ENCODE results near the gene HIPK4. TPM values are rescaled to one million over a fixed set of nuclear protein-coding genes. Genes with fewer than 3 reads are reported as not detected.
A peak's percentile ranks its signal among the peaks of the same experiment; 100 is the strongest.

HIPK4 gene
- total and polyA plus RNA-seq, 9 of the 15 experiments (the other 6 are each of a cell fraction or from before 2014, with no cell fraction given), result 0.06 to 0.09 TPM; not detected in 7

GRCh38 chr19:40433391-40434216 is 43.6 kb upstream of the HIPK4 start (continued):
- TF ChIP-seq TFAP4 (CRISPR knock-in tag; IDR thresholded peaks at IDR 0.05; ENCODE audit: borderline replicate concordance), result peak; percentile 55; the same call in 1 of the 2 replicates
- TF ChIP-seq ZKSCAN1 (IDR thresholded peaks at IDR 0.05; ENCODE audit: low read depth, low read length), result peak; percentile 42; the same call in 1 of the 2 replicates
- 0 out of 2 replicates have a peak, but pooled peaks have one; percentile 49 for TF ChIP-seq FOXJ2 (tag; IDR thresholded peaks at IDR 0.05)
- TF ChIP-seq SAFB (IDR thresholded peaks at IDR 0.05; ENCODE audit: borderline replicate concordance, low read depth, low read length), result 0 out of 2 replicates have a peak, but pooled peaks have one; percentile 18
- peak; percentile 86 for TF ChIP-seq POLR2H (tag; IDR thresholded peaks at IDR 0.05; ENCODE audit: low read depth)
- peak; percentile 7; the same call in 1 of the 2 replicates for TF ChIP-seq CREM (IDR thresholded peaks at IDR 0.05; ENCODE audit: low read depth)
- peak; percentile 63; the same call in 1 of the 2 replicates for TF ChIP-seq ZNF41 (CRISPR knock-in tag; conservative IDR thresholded peaks at IDR 0.05)
- peak; percentile 49 for TF ChIP-seq PKNOX1 (IDR thresholded peaks at IDR 0.05)
- no peak for TF ChIP-seq ZNF197 (CRISPR knock-in tag; IDR thresholded peaks at IDR 0.05; ENCODE audit: low read depth)
- peak; percentile 55 for TF ChIP-seq EGR1 (conservative IDR thresholded peaks at IDR 0.05)
- TF ChIP-seq FOSL1 (tag; conservative IDR thresholded peaks at IDR 0.05), result peak; percentile 39; the same call in 1 of the 2 replicates
- no peak for TF ChIP-seq FOS (IDR thresholded peaks at IDR 0.05; ENCODE audit: extremely low read depth, insufficient read length)
- TF ChIP-seq SMAD4 (CRISPR knock-in tag; conservative IDR thresholded peaks at IDR 0.05), result peak; percentile 82
- TF ChIP-seq ZNF589 (CRISPR knock-in tag; IDR thresholded peaks at IDR 0.05; ENCODE audit: low read depth), result 0 out of 2 replicates have a peak, but pooled peaks have one; percentile 42
- TF ChIP-seq VEZF1 (CRISPR knock-in tag; IDR thresholded peaks at IDR 0.05), result peak; percentile 98
- TF ChIP-seq MAX (CRISPR knock-in tag; IDR thresholded peaks at IDR 0.05), result no peak
- 0 out of 2 replicates have a peak, but pooled peaks have one; percentile 25 for TF ChIP-seq CC2D1A (IDR thresholded peaks at IDR 0.05)
- peak; percentile 87 for TF ChIP-seq CXXC5 (CRISPR knock-in tag; IDR thresholded peaks at IDR 0.05)
- TF ChIP-seq E2F6 (IDR thresholded peaks at IDR 0.05; ENCODE audit: borderline replicate concordance in 1 of 2, extremely low read depth in 1 of 2, insufficient read depth in 1 of 2, insufficient read length in 1 of 2, low read depth in 1 of 2, low read length in 1 of 2, poor library complexity in 1 of 2, severe bottlenecking in 1 of 2), result peak in 1 of 2 experiments; percentile 77
- 0 out of 2 replicates have a peak, but pooled peaks have one; percentile 63 for TF ChIP-seq PYGO2 (tag; IDR thresholded peaks at IDR 0.05)
- TF ChIP-seq SOX6 (IDR thresholded peaks at IDR 0.05), result 0 out of 2 replicates have a peak, but pooled peaks have one; percentile 56
- peak; percentile 57; the same call in 1 of the 2 replicates for TF ChIP-seq PHF8 (IDR thresholded peaks at IDR 0.05; ENCODE audit: borderline replicate concordance, low read length)

All from K562 (cell line).